ENCODE data around the gene DCAF8. TPM values are rescaled to one million over a fixed set of nuclear protein-coding genes. Genes with fewer than 3 reads are reported as not detected.

Gene DCAF8
- total and polyA plus RNA-seq, 8 donors, result 51.1 to 122 (median 86.0) TPM

- H3K4me1 ChIP-seq, result no peaks in the 10 kb centered on the region
- no peaks in the 10 kb centered on the region for H3K36me3 ChIP-seq
- WGBS, 2 donors, result 75 to 81% methylated on average over 7 of the region's 7 CpGs
- H3K27me3 ChIP-seq, result no peaks in the 10 kb centered on the region
- intact Hi-C loops (cut with DNase I), result no loop called here
- no peak overlapping the region for H3K27ac ChIP-seq
- no peak for ATAC-seq
- no peaks in the 10 kb centered on the region for H3K9me3 ChIP-seq
- no peak for TF ChIP-seq CTCF (IDR thresholded peaks at IDR 0.05)
- FAIRE-seq, result no peak
- no peak overlapping the region for H3K4me3 ChIP-seq
- DNase-seq, result no peak
These were observed 74.0 kb downstream of the DCAF8 start for GRCh38 chr1:160188341-160188740.

- FAIRE-seq, result no peak
- H3K4me3 ChIP-seq, result no peak overlapping the region
- ATAC-seq, result no peak
- 54 to 62% methylated on average over 7 of the region's 7 CpGs for WGBS, 2 donors
- no peaks in the 10 kb centered on the region for H3K27me3 ChIP-seq
- no peaks in the 10 kb centered on the region for H3K9me3 ChIP-seq
- H3K36me3 ChIP-seq, result no peaks in the 10 kb centered on the region
- no peak for DNase-seq
- intact Hi-C loops (cut with DNase I), result no loop called here
- H3K4me1 ChIP-seq, result no peaks in the 10 kb centered on the region
- H3K27ac ChIP-seq, result no peak overlapping the region
- no peak for TF ChIP-seq CTCF (IDR thresholded peaks at IDR 0.05)
These were observed 74.9 kb downstream of the DCAF8 start for GRCh38 chr1:160187407-160187806.

DNA sequence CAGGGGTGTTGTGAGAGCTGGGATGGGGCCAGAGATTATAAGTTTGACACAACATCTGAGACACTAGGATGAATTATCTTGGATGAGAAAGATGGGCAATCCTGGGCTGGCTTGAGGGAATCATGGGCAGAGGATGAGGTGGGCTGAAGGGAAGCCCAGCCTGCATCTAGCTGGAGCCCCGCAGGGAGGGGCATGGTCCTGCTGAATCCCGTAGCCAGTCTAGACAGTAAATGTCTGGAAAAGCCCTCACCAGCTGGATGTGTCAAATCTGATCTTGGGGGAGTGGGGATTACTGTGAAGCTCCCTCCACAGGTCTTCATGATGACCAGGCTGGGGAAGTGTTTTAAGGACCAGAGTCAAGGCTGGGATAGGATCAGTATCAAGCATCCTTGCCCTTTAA lies 75.6 kb downstream of the DCAF8 start:
- 52 to 56% methylated on average over 2 of the region's 2 CpGs for WGBS, 2 donors
- H3K4me1 ChIP-seq, result no peaks in the 10 kb centered on the region
- ATAC-seq (no peak), DNase-seq (no peak), FAIRE-seq (no peak)
- no peaks in the 10 kb centered on the region for H3K36me3 ChIP-seq
- no peak for TF ChIP-seq CTCF (IDR thresholded peaks at IDR 0.05)
- no peak overlapping the region for H3K27ac ChIP-seq
- intact Hi-C loops (cut with DNase I), result no loop called here
- no peaks in the 10 kb centered on the region for H3K27me3 ChIP-seq
- H3K9me3 ChIP-seq, result no peaks in the 10 kb centered on the region
- no peak overlapping the region for H3K4me3 ChIP-seq

DNA sequence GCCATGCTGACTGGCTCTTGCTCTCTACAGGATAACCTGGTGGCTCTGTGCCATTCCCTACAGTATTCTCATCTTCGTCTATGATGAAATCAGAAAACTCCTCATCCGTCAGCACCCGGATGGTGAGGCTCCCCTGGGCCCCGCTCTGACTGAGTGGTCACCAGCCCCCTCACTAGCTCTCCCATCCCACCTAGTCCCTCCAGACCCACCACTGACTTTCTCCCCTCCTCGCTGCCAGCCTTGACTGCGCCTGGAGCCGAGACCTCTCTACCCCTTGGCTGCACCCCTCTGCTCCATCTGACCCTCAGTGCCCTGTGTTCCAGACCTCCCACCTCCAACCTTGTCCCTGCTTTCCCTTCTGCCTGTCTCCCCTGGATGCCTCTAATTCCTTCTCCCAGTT lies 76.1 kb downstream of the DCAF8 start:
- no peak for FAIRE-seq
- H3K27ac ChIP-seq, result no peak overlapping the region
- no peaks in the 10 kb centered on the region for H3K36me3 ChIP-seq
- no peaks in the 10 kb centered on the region for H3K4me1 ChIP-seq
- intact Hi-C loops (cut with DNase I), result no loop called here
- no peaks in the 10 kb centered on the region for H3K27me3 ChIP-seq
- H3K4me3 ChIP-seq, result no peak overlapping the region
- no peak for DNase-seq
- ATAC-seq, result no peak
- no peaks in the 10 kb centered on the region for H3K9me3 ChIP-seq
- no peak for TF ChIP-seq CTCF (IDR thresholded peaks at IDR 0.05)
- 69 to 87% methylated on average over 7 of the region's 7 CpGs for WGBS, 2 donors

DNA sequence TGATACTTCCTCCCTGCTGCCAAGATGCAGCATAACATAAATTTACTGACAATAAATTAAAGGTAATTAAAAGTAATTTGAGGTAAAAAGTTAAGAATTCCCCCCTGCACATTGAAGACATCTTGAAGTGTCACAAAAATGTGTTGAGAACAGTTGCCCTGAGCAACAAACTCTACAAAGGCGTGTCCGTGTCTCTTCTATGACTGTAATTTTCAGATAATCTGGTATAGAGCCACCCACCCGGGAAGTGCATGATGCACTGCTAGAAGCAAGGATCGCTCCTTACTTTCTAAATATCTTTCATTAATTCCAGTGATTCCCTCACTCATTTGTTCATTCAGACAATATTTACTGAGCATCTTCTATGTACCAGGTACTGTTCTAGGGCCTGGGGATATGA lies 83.0 kb downstream of the DCAF8 start:
- Histone ChIP-seq H3K9me3 (no peaks in the 10 kb centered on the region), H3K4me1 (no peaks in the 10 kb centered on the region), H3K36me3 (no peaks in the 10 kb centered on the region), H3K27ac (no peak overlapping the region), H3K4me3 (no peak overlapping the region), H3K27me3 (no peaks in the 10 kb centered on the region)
- ATAC-seq (no peak), FAIRE-seq (no peak), DNase-seq (no peak)
- intact Hi-C loops (cut with DNase I), result no loop called here
- 77 to 84% methylated on average over 4 of the region's 4 CpGs for WGBS, 2 donors
- no peak for TF ChIP-seq CTCF (IDR thresholded peaks at IDR 0.05)

Data from pancreas (tissue), 10 donors.